H1 (cell line): Measurements from ENCODE around the gene SRRM4. TPM values are rescaled to one million over a fixed set of nuclear protein-coding genes. Genes with fewer than 3 reads are reported as not detected.

ENCODE experiments used
- CTCF ChIA-PET: fragments of 300-600 bp; sonication (Branson Sonifier 250); formaldehyde crosslinking; loops from one replicate; lab custom pipeline; 2021; ENCODE audit not compliant: partially characterized antibody; lab: Charles Lee
- POLR2A ChIA-PET: fragments of 300-600 bp; sonication (Branson Sonifier 250); formaldehyde crosslinking; loops from one replicate; lab custom pipeline; 2021; ENCODE audit warnings: inconsistent platforms; ENCODE audit not compliant: partially characterized antibody; lab: Charles Lee
- DNase-seq, 2 experiments: peaks; one replicate each; pipeline versions ENCODE4 v3.0.0 to v3.0.0-alpha.2; 2010 to 2022; ENCODE audit warnings: low spot score in 2 of 2, low read depth in 1 of 2, mixed read lengths in 1 of 2
- FAIRE-seq: peaks from 2 replicates; lab custom pipeline; 2011; peaks lifted over from hg19 to GRCh38; lab: Jason Lieb, UNC
- H2AFZ ChIP-seq: 2 replicates; pipeline ENCODE4 v1.8.1; 2012; ENCODE audit warnings: low read length, inconsistent platforms
- H2AK5ac ChIP-seq: 2 replicates; pipeline ENCODE4 v1.6.1; 2013; ENCODE audit warnings: low read depth, low read length
- H2BK120ac ChIP-seq: replicated peaks from 2 replicates; pipeline ENCODE3; 2013; ENCODE audit warnings: low read depth, low read length, inconsistent platforms
- H2BK12ac ChIP-seq: 2 replicates; pipeline ENCODE4 v1.6.1; 2013; ENCODE audit warnings: low read depth, low read length
- H2BK15ac ChIP-seq: 2 replicates; pipeline ENCODE4 v1.6.1; 2013; ENCODE audit warnings: low read length
- H2BK20ac ChIP-seq: 2 replicates; pipeline ENCODE4 v1.6.1; 2013; ENCODE audit warnings: low read length
- H2BK5ac ChIP-seq: 2 replicates; pipeline ENCODE4 v1.6.1; 2013; ENCODE audit warnings: low read depth, low read length
- H3K14ac ChIP-seq: 2 replicates; pipeline ENCODE4 v1.6.1; 2013; ENCODE audit warnings: inconsistent platforms; ENCODE audit not compliant: insufficient read length
- H3K18ac ChIP-seq: 2 replicates; pipeline ENCODE4 v1.6.1; 2013; ENCODE audit warnings: low read length; ENCODE audit errors: extremely low read depth
- H3K23ac ChIP-seq: 2 replicates; pipeline ENCODE4 v1.6.1; 2013; ENCODE audit warnings: inconsistent platforms; ENCODE audit not compliant: insufficient read length
- H3K23me2 ChIP-seq: 2 replicates; pipeline ENCODE4 v1.6.1; 2013; ENCODE audit warnings: low read depth, low read length
- H3K27ac ChIP-seq: 2 replicates; pipeline ENCODE4 v1.6.1; 2011; ENCODE audit warnings: low read depth, low read length, inconsistent platforms
- H3K27me3 ChIP-seq, 4 experiments: replicated peaks in 1 of 4; 1 replicate in 1 of 4; 2 replicates in 3 of 4; pipeline versions ENCODE4 v1.6.1 to v1.8.1; 2011 to 2013; ENCODE audit warnings: low read length in 3 of 4, mild to moderate bottlenecking in 3 of 4, inconsistent platforms in 2 of 4, mixed read lengths in 2 of 4, moderate library complexity in 1 of 4; ENCODE audit not compliant: control insufficient read depth in 3 of 4, insufficient read depth in 3 of 4; ENCODE audit errors: extremely low read depth in 1 of 4
- H3K36me3 ChIP-seq, 4 experiments: 2 replicates each; pipeline versions ENCODE4 v1.6.1 to v1.8.1; 2011 to 2013; ENCODE audit warnings: mild to moderate bottlenecking in 4 of 4, low read length in 3 of 4, moderate library complexity in 2 of 4, control low read depth in 1 of 4, inconsistent platforms in 1 of 4; ENCODE audit not compliant: insufficient read depth in 4 of 4, control insufficient read depth in 2 of 4
- H3K4ac ChIP-seq: replicated peaks from 2 replicates; pipeline ENCODE3; 2013; ENCODE audit warnings: low read length, low read depth, mixed read lengths, inconsistent platforms; ENCODE audit not compliant: insufficient read length
- H3K4me1 ChIP-seq, 4 experiments: replicated peaks in 1 of 4; 1 replicate in 1 of 4; 2 replicates in 3 of 4; pipeline versions ENCODE4 v1.6.1 to v1.8.1; 2011 to 2013; ENCODE audit warnings: low read length in 3 of 4, inconsistent platforms in 2 of 4, mixed read lengths in 1 of 4; ENCODE audit not compliant: insufficient read depth in 4 of 4, control insufficient read depth in 3 of 4
- H3K4me2 ChIP-seq, 2 experiments: 2 replicates each; pipeline versions ENCODE4 v1.6.1 to v1.8.1; 2011 to 2013; ENCODE audit warnings: low read depth in 2 of 2, low read length in 2 of 2, control low read depth in 1 of 2, inconsistent platforms in 1 of 2, mild to moderate bottlenecking in 1 of 2; ENCODE audit not compliant: insufficient read depth in 1 of 2
- H3K4me3 ChIP-seq, 4 experiments: fragments of 200-600, 300-600 bp in 1 of 4; sonication (generic), shearing (Covaris generic), sonication (Bioruptor Twin) in 1 of 4; 2 replicates each; pipeline versions ENCODE4 v1.5.1 to v1.8.1; 2011 to 2016; ENCODE audit warnings: low read length in 4 of 4, low read depth in 3 of 4, control low read depth in 2 of 4, inconsistent platforms in 2 of 4, mild to moderate bottlenecking in 2 of 4, mixed read lengths in 1 of 4, moderate library complexity in 1 of 4; ENCODE audit not compliant: insufficient read depth in 2 of 4; ENCODE audit errors: extremely low read depth in 1 of 4
- H3K56ac ChIP-seq: replicated peaks from 2 replicates; pipeline ENCODE3; 2013; ENCODE audit warnings: low read depth, mild to moderate bottlenecking, mixed read lengths, low read length, inconsistent platforms; ENCODE audit not compliant: insufficient read length
- H3K79me1 ChIP-seq: 2 replicates; pipeline ENCODE4 v1.6.1; 2013; ENCODE audit warnings: low read depth, low read length, control low read depth
- H3K79me2 ChIP-seq, 2 experiments: 2 replicates each; pipeline versions ENCODE4 v1.6.1 to v1.8.1; 2012 to 2013; ENCODE audit warnings: low read length in 2 of 2, mild to moderate bottlenecking in 2 of 2, inconsistent platforms in 1 of 2; ENCODE audit not compliant: insufficient read depth in 2 of 2, control insufficient read depth in 1 of 2
- H3K9ac ChIP-seq, 4 experiments: replicated peaks in 1 of 4; 1 replicate in 1 of 4; 2 replicates in 3 of 4; pipeline versions ENCODE4 v1.6.1 to v1.8.1; 2011 to 2013; ENCODE audit warnings: low read depth in 3 of 4, low read length in 3 of 4, control low read depth in 2 of 4, mild to moderate bottlenecking in 2 of 4, moderate library complexity in 2 of 4, inconsistent platforms in 1 of 4; ENCODE audit errors: extremely low read depth in 1 of 4
- H3K9me3 ChIP-seq, 2 experiments: 2 replicates each; pipeline versions ENCODE4 v1.6.1 to v1.8.1; 2012 to 2013; ENCODE audit warnings: mild to moderate bottlenecking in 2 of 2, moderate library complexity in 2 of 2, control low read depth in 1 of 2, inconsistent platforms in 1 of 2, low read depth in 1 of 2, low read length in 1 of 2, mixed read lengths in 1 of 2; ENCODE audit not compliant: insufficient read depth in 2 of 2
- H4K20me1 ChIP-seq, 2 experiments: replicated peaks in 1 of 2; 2 replicates each; pipeline versions ENCODE3 to v1.8.1; 2011 to 2013; ENCODE audit warnings: inconsistent platforms in 2 of 2, low read length in 2 of 2, mild to moderate bottlenecking in 1 of 2; ENCODE audit not compliant: insufficient read depth in 2 of 2, control insufficient read depth in 1 of 2
- H4K5ac ChIP-seq: 2 replicates; pipeline ENCODE4 v1.6.1; 2013; ENCODE audit warnings: low read length, low read depth, mixed read lengths, inconsistent platforms; ENCODE audit not compliant: insufficient read length
- H4K8ac ChIP-seq: 2 replicates; pipeline ENCODE4 v1.8.0; 2013; ENCODE audit warnings: mild to moderate bottlenecking, moderate library complexity, low read length, inconsistent platforms; ENCODE audit not compliant: insufficient read depth; ENCODE audit errors: extremely low read depth
- H4K91ac ChIP-seq: replicated peaks from 2 replicates; pipeline ENCODE3; 2013; ENCODE audit warnings: low read length, mixed read lengths, inconsistent platforms; ENCODE audit not compliant: insufficient read length
- KDM1A ChIP-seq: fragments of 200-600, 300-600 bp; sonication (generic); IDR thresholded peaks from 2 replicates; pipeline ENCODE4 v1.7.1; 2016; ENCODE audit warnings: mild to moderate bottlenecking, low read length, borderline replicate concordance
- whole genome bisulfite sequencing, 2 experiments: shearing (Covaris generic) in 1 of 2; methylation state at CpG; one replicate each; pipeline versions ENCODE4 v1.1.6 to v1.1.7; 2013 to 2015; ENCODE audit warnings: low lambda C conversion rate in 2 of 2, mixed read lengths in 2 of 2, inconsistent platforms in 1 of 2, low coverage in 1 of 2, missing lambda C conversion rate in 1 of 2; ENCODE audit not compliant: insufficient replicate concordance in 2 of 2, insufficient coverage in 1 of 2, insufficient read length in 1 of 2; ENCODE audit errors: extremely low coverage in 1 of 2, missing lambda C conversion rate in 1 of 2; 5-methylcytosine and 5-hydroxymethylcytosine counted together
- polyA plus RNA-seq, 7 experiments: library from polyadenylated mRNA; depleted of rRNA in 3 of 7; stranded (reverse) in 5 of 7; unstranded in 2 of 7; fragments of >200 nt in 5 of 7; fragments of 200-250 nt in 2 of 7; gene quantifications; 1 replicate in 5 of 7; 2 replicates in 1 of 7; 4 replicates in 1 of 7; pipeline versions ENCODE4 v1.2.1 to v1.2.3, GENCODE V29; 2011 to 2013; ENCODE audit warnings: missing spikeins in 2 of 7, mixed read lengths in 2 of 7
- total RNA-seq: library from RNA; stranded (reverse); fragmentation: NEBNext Ultra II Directional; extraction: Animal tissue kit (Norgen Biotek cat#: 25700); gene quantifications from 2 replicates; pipeline ENCODE4 v1.2.1, GENCODE V29; 2021
- TF ChIP-seq, protein P1 (sequence below): IDR thresholded peaks from 2 replicates; pipeline ENCODE4 v1.6.1; 2012; ENCODE audit warnings: inconsistent platforms

The SRRM4 gene
- total and polyA plus RNA-seq, 2 of the 8 experiments (the other 6 are each of a cell fraction or from before 2014, with no cell fraction given): 0.53 to 1.1 TPM

- Histone ChIP-seq H3K23ac (no peak overlapping the region), H2AFZ (no peak overlapping the region), H3K27me3 (no peaks in the 10 kb centered on the region), H3K23me2 (no peaks in the 10 kb centered on the region), H4K91ac (no peak overlapping the region), H2BK20ac (no peak overlapping the region), H3K9ac (no peak overlapping the region), H2BK15ac (no peak overlapping the region), H2BK12ac (no peak overlapping the region), H3K56ac (no peak overlapping the region), H3K79me2 (no peaks in the 10 kb centered on the region), H3K27ac (no peak overlapping the region), H3K9me3 (peaks cover 14 to 15% of the 10 kb centered on the region in 2 experiments), H4K20me1 (no peaks in the 10 kb centered on the region), H3K4me1 (0 out of 7 replicates have a peak, but pooled peaks cover 0 to 2% (median 0%) of the 10 kb centered on the region in 4 experiments), H2BK120ac (no peak overlapping the region), H4K5ac (no peak overlapping the region), H4K8ac (no peak overlapping the region), H3K79me1 (no peaks in the 10 kb centered on the region), H2AK5ac (no peak overlapping the region), H3K36me3 (no peaks in the 10 kb centered on the region; a peak in 1 of 8 replicates), H3K4ac (no peak overlapping the region), H3K14ac (no peak overlapping the region), H3K4me3 (no peak overlapping the region), H2BK5ac (no peak overlapping the region), H3K18ac (no peak overlapping the region), H3K4me2 (no peak overlapping the region)
- FAIRE-seq (no peak), DNase-seq (no peak)
- WGBS, 2 experiments: 84% methylated on average over 2 of the region's 3 CpGs; no CpG with 5 or more reads in 1 of the 2 experiments
- TF ChIP-seq, protein P1, sequence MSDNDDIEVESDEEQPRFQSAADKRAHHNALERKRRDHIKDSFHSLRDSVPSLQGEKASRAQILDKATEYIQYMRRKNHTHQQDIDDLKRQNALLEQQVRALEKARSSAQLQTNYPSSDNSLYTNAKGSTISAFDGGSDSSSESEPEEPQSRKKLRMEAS: no peak
- TF ChIP-seq KDM1A: peak; percentile 65; the same call in 1 of the 2 replicates
- ChIA-PET CTCF (interaction anchor here (1.0 to 1.8 kb wide), 13 partner anchors 10 to 135 kb away, joined by 3 to 7 read pairs (median 4); no protein-coding TSS in a partner anchor), POLR2A (interaction anchor here (1.2 kb wide), 1 partner anchor 31 kb away, joined by 3 read pairs; no protein-coding TSS in a partner anchor)
Observed at GRCh38 chr12:119114294-119114693, 133.0 kb downstream of the SRRM4 start.
